NB4 (cell line): Measurements from ENCODE around the gene NEUROG1.

ENCODE experiments used
- DNase-seq: peaks from one replicate; pipeline ENCODE4 v3.0.0; 2010; ENCODE audit warnings: low read depth
- H3K4me3 ChIP-seq: one replicate; pipeline ENCODE4 v1.5.1; 2011; ENCODE audit warnings: mild to moderate bottlenecking, low read depth, low read length, moderate library complexity
- MYC ChIP-seq: IDR thresholded peaks from 2 replicates; pipeline ENCODE4 v1.6.1; 2011; ENCODE audit warnings: low read depth, low read length
- POLR2A ChIP-seq: IDR thresholded peaks from 2 replicates; pipeline ENCODE4 v1.6.1; 2011; ENCODE audit warnings: mild to moderate bottlenecking; ENCODE audit not compliant: insufficient read length; ENCODE audit errors: extremely low read depth
- TF ChIP-seq, protein P1 (sequence below): IDR thresholded peaks from 2 replicates; pipeline ENCODE4 v1.6.1; 2011; ENCODE audit warnings: low read depth, low read length
- TF ChIP-seq, protein P2 (sequence below): IDR thresholded peaks from one replicate; pipeline ENCODE4 v1.5.1; 2012; ENCODE audit warnings: low read depth, low read length

The NEUROG1 gene

DNA sequence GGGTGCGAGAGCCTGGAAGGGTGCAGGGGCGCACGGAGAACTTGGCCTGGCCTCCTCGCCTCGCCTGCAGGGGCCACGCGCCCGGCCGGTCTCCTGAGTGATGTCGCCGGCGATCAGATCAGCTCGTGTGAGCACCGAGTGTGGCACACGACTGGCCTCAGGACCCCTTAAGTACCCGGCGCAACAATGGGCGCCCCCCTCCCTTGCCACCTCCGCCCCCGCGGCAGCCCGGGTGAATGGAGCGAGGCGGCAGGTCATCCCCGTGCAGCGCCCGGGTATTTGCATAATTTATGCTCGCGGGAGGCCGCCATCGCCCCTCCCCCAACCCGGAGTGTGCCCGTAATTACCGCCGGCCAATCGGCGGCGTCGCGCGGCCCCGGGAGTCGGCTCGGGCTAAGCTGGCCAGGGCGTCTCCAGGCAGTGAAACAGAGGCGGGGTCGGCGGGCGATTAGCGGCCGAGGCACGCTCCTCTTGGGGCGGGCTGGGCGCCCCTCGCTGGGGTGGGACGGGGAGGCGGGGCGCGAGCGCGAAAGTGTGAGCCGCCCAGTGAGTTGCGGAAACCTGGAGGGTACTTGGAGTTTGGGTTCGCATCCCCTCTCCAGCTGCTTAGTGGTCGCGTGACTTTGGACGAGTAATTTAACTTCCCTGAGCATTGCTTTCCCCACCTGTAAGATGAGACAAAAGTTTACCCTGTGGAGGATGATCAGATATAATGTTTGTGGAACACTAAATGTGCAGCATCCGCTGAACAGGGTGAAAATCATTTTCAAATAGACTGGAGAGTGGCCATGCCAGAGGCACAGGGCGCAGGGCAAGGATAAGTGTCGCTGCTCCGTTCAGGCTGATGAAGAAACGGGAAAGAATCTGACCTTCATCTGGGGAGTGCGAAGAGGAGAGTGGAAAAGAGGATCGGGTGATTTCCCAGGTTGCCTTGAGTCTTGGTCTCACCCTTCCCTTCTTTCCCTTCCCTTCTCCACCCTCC lies at the start of gene NEUROG1:
Gene NEUROG1, minus strand, starts transcription at position 145 of the 982 bp plus-strand sequence. CDS start 274 bp downstream, outside the sequence.
- TF ChIP-seq, protein P1, sequence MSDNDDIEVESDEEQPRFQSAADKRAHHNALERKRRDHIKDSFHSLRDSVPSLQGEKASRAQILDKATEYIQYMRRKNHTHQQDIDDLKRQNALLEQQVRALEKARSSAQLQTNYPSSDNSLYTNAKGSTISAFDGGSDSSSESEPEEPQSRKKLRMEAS = no peak
- TF ChIP-seq MYC (no peak), POLR2A (no peak)
- TF ChIP-seq, protein P2, sequence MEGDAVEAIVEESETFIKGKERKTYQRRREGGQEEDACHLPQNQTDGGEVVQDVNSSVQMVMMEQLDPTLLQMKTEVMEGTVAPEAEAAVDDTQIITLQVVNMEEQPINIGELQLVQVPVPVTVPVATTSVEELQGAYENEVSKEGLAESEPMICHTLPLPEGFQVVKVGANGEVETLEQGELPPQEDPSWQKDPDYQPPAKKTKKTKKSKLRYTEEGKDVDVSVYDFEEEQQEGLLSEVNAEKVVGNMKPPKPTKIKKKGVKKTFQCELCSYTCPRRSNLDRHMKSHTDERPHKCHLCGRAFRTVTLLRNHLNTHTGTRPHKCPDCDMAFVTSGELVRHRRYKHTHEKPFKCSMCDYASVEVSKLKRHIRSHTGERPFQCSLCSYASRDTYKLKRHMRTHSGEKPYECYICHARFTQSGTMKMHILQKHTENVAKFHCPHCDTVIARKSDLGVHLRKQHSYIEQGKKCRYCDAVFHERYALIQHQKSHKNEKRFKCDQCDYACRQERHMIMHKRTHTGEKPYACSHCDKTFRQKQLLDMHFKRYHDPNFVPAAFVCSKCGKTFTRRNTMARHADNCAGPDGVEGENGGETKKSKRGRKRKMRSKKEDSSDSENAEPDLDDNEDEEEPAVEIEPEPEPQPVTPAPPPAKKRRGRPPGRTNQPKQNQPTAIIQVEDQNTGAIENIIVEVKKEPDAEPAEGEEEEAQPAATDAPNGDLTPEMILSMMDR = no peak
- H3K4me3 ChIP-seq = no peak within 1 kb of the TSS
- no peak for DNase-seq

DNA sequence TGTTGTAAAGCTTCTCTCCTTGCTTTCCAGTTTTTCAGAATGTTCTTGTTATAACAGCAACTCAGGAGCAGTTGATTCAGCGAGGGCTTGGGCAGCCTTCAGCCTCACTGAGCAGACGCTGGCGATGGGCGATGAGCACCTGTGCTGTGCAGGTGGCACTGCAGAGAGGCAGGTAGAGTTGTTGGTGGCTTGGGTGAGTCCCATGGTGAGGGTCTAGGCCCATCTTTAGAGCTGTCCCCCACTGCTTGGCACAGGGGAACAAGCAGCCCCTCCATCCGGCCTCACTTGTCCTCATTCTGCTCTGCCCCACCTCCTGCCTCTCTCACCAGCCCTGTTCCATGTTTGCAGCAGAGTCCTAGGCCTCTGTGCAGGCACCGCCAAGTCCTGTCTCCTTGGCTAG lies 49.2 kb upstream of the NEUROG1 start:
- no peak for DNase-seq
- no peak overlapping the region for H3K4me3 ChIP-seq
- TF ChIP-seq, protein P2 = no peak
- TF ChIP-seq, protein P1 = no peak
- no peak for TF ChIP-seq POLR2A
- no peak for TF ChIP-seq MYC

- no peak overlapping the region for H3K4me3 ChIP-seq
- no peak for TF ChIP-seq MYC
- TF ChIP-seq, protein P1 = no peak
- TF ChIP-seq, protein P2 = no peak
- TF ChIP-seq POLR2A = no peak
- no peak for DNase-seq
Observed at GRCh38 chr5:135584276-135584675, 48.5 kb upstream of the NEUROG1 start.

DNA sequence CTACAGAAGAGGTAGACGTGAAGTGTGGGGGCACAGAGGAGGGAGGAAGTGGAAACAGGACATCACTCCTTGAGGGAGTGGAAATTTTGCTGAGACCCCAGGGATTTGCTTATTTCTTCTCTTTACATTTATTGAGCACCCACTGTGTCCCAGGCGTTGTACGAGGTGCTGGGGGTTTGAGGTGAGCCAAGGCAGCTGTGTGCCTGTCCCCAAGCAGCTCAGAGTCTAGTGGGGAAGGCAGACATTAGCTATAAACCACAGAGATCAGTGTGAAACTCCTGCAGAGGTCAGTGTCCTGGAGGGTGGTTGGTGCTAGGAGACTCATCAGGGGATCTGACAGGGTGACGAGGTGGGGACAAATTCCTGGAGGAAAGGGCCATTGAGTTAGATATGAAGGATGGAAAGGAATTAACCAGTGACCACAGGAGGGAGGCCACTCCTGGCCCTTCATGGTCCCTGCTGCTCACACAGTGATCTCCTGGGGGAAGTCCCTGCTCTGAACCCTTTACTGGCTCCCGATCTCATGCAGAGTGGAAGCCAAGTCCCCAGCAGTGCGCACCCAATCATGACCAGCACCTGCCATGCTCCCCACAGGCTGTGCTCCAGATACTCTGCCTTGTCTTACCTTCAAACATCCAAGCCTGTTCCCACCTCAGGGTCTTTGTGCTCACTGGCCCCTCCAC lies 46.5 kb upstream of the NEUROG1 start:
- no peak for DNase-seq

GRCh38 chr5:135578685-135579341 lies 43.0 kb upstream of the NEUROG1 start, which contains the start of gene CXCL14:
Gene CXCL14 (minus strand): TSS chr5:135578991. CDS start chr5:135578778, 213 bp downstream.
- DNase-seq = peak; percentile 86
- TF ChIP-seq POLR2A = no peak
- TF ChIP-seq, protein P1 = no peak
- TF ChIP-seq, protein P2 = no peak
- TF ChIP-seq MYC = no peak
- no peak within 1 kb of the TSS for H3K4me3 ChIP-seq

More for the DNA sequence above, 46.5 kb upstream of the NEUROG1 start:
- TF ChIP-seq POLR2A (no peak), MYC (no peak)
- TF ChIP-seq, protein P2 = no peak
- TF ChIP-seq, protein P1 = no peak
- no peak overlapping the region for H3K4me3 ChIP-seq
